ENCODE results near the gene VAV3.
"Not testable (repeated sequence)": the region's sequence is repeated elsewhere in the genome, so short reads cannot be mapped to it uniquely, and the experiment has no call there.

Gene VAV3

GRCh38 chr1:107935396-107936064, 29.4 kb downstream of the VAV3 start:
- DNase-seq (ENCODE audit: low spot score), result no peak

GRCh38 chr1:107934578-107934977, 30.4 kb downstream of the VAV3 start:
- DNase-seq (ENCODE audit: low spot score), result no peak

GRCh38 chr1:107933736-107934135, 31.2 kb downstream of the VAV3 start:
- no peak for DNase-seq (ENCODE audit: low spot score)

GRCh38 chr1:107930292-107930691, 34.7 kb downstream of the VAV3 start:
- no peak for DNase-seq (ENCODE audit: low spot score)

GRCh38 chr1:107927820-107928219, 37.2 kb downstream of the VAV3 start:
- DNase-seq (ENCODE audit: low spot score), result no peak

GRCh38 chr1:107926436-107927080, 38.4 kb downstream of the VAV3 start:
- no peak for DNase-seq (ENCODE audit: low spot score)

GRCh38 chr1:107925565-107925964, 39.4 kb downstream of the VAV3 start:
- no peak for DNase-seq (ENCODE audit: low spot score)

GRCh38 chr1:107920999-107921398, 44.0 kb downstream of the VAV3 start:
- no peak for DNase-seq (ENCODE audit: low spot score)

GRCh38 chr1:107920561-107920960, 44.4 kb downstream of the VAV3 start:
- no peak for DNase-seq (ENCODE audit: low spot score)

- DNase-seq (ENCODE audit: low spot score), result no peak
Measured at GRCh38 chr1:107919953-107920352, 45.0 kb downstream of the VAV3 start.

- DNase-seq (ENCODE audit: low spot score), result no peak
Measured at GRCh38 chr1:107914119-107914765, 50.7 kb downstream of the VAV3 start.

GRCh38 chr1:107912656-107913055, 52.3 kb downstream of the VAV3 start:
- DNase-seq (ENCODE audit: low spot score), result no peak

- no peak for DNase-seq (ENCODE audit: low spot score)
Measured at GRCh38 chr1:107900090-107900945, 64.7 kb downstream of the VAV3 start.

- DNase-seq (ENCODE audit: low spot score), result no peak
Measured at GRCh38 chr1:107899655-107900054, 65.3 kb downstream of the VAV3 start.

GRCh38 chr1:107897438-107898345, 67.3 kb downstream of the VAV3 start:
- no peak for DNase-seq (ENCODE audit: low spot score)

- DNase-seq (ENCODE audit: low spot score), result no peak
Measured at GRCh38 chr1:107896936-107897335, 68.0 kb downstream of the VAV3 start.

GRCh38 chr1:107896401-107896800, 68.6 kb downstream of the VAV3 start:
- no peak for DNase-seq (ENCODE audit: low spot score)

GRCh38 chr1:107895403-107896191, 69.4 kb downstream of the VAV3 start:
- no peak for DNase-seq (ENCODE audit: low spot score)

- DNase-seq (ENCODE audit: low spot score), result no peak
Measured at GRCh38 chr1:107894605-107895004, 70.4 kb downstream of the VAV3 start.

- DNase-seq (ENCODE audit: low spot score), result not testable (repeated sequence)
Measured at GRCh38 chr1:107893350-107893749, 71.6 kb downstream of the VAV3 start.

- DNase-seq (ENCODE audit: low spot score), result no peak
Measured at GRCh38 chr1:107889524-107889923, 75.5 kb downstream of the VAV3 start.
